ENCODE measurements around the gene SHB. TPM values are rescaled to one million over a fixed set of nuclear protein-coding genes. Genes with fewer than 3 reads are reported as not detected.
A peak's percentile ranks its signal among the peaks of the same experiment; 100 is the strongest.
"Not testable (repeated sequence)": the region's sequence is repeated elsewhere in the genome, so short reads cannot be mapped to it uniquely, and the experiment has no call there.

SHB gene
- total RNA-seq, 1 donor from 2014 or later = 18.5 TPM

GRCh38 chr9:37914701-37915358, 154.2 kb downstream of the SHB start:
- TF ChIP-seq, protein P1, sequence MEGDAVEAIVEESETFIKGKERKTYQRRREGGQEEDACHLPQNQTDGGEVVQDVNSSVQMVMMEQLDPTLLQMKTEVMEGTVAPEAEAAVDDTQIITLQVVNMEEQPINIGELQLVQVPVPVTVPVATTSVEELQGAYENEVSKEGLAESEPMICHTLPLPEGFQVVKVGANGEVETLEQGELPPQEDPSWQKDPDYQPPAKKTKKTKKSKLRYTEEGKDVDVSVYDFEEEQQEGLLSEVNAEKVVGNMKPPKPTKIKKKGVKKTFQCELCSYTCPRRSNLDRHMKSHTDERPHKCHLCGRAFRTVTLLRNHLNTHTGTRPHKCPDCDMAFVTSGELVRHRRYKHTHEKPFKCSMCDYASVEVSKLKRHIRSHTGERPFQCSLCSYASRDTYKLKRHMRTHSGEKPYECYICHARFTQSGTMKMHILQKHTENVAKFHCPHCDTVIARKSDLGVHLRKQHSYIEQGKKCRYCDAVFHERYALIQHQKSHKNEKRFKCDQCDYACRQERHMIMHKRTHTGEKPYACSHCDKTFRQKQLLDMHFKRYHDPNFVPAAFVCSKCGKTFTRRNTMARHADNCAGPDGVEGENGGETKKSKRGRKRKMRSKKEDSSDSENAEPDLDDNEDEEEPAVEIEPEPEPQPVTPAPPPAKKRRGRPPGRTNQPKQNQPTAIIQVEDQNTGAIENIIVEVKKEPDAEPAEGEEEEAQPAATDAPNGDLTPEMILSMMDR (IDR thresholded peaks at IDR 0.05; ENCODE audit: unreplicated experiment) = no peak
- H3K27ac Mint-ChIP-seq (ENCODE audit: unreplicated experiment) = no peak overlapping the region
- H3K27me3 Mint-ChIP-seq (ENCODE audit: unreplicated experiment) = peaks cover 8% of the 10 kb centered on the region
- no peak for DNase-seq (ENCODE audit: low spot score)
- H3K4me1 Mint-ChIP-seq (ENCODE audit: unreplicated experiment) = peaks cover 59% of the 10 kb centered on the region
- H3K36me3 Mint-ChIP-seq (ENCODE audit: low read depth, unreplicated experiment) = peaks cover 7% of the 10 kb centered on the region
- H3K9me3 Mint-ChIP-seq (ENCODE audit: unreplicated experiment) = no peaks in the 10 kb centered on the region
- no peak overlapping the region for H3K4me3 Mint-ChIP-seq (ENCODE audit: unreplicated experiment)

- TF ChIP-seq, protein P1 (IDR thresholded peaks at IDR 0.05; ENCODE audit: unreplicated experiment) = no peak
- Mint-ChIP-seq H3K4me1 (ENCODE audit: unreplicated experiment) (peaks cover 59% of the 10 kb centered on the region), H3K36me3 (ENCODE audit: low read depth, unreplicated experiment) (peaks cover 7% of the 10 kb centered on the region), H3K27me3 (ENCODE audit: unreplicated experiment) (peaks cover 8% of the 10 kb centered on the region), H3K27ac (ENCODE audit: unreplicated experiment) (no peak overlapping the region), H3K9me3 (ENCODE audit: unreplicated experiment) (no peaks in the 10 kb centered on the region), H3K4me3 (ENCODE audit: unreplicated experiment) (no peak overlapping the region)
- DNase-seq (ENCODE audit: low spot score) = no peak
These were observed 154.9 kb downstream of the SHB start for GRCh38 chr9:37914154-37914551.

DNA sequence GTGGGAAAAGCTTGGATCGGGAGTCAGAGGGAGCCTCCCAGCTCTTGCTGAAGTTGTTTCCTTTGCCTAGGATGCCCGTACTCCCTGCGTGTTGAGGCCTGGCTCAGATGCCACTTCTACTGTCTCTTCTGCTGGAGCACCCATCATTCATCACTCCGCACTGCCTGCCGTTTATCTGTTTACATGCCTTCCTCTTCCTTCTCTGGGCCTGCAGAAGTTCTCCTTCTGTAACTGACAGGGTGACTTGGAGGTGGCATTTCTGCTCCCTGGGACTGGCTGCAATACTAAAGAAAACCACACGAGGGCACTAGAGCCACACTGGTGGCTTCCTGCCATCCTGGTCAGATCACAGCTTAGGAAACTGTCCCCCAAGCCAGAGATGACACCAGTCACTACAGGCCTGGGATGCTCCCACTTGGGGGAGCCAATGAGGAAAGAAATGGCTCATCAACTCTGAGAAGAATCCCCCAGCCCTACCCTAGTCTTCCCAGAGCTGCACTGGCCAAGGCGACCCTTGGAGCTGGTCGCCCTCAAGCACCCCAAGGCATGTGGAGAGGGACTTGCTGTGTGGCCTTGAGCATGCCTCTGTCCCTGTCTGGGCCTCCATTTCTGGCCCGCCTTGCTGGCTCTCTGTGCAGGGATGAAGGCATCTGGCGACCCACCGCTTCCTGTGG, 155.4 kb downstream of the SHB start:
- H3K4me3 Mint-ChIP-seq (ENCODE audit: unreplicated experiment) = no peak overlapping the region
- peaks cover 6% of the 10 kb centered on the region for H3K27me3 Mint-ChIP-seq (ENCODE audit: unreplicated experiment)
- peaks cover 53% of the 10 kb centered on the region for H3K4me1 Mint-ChIP-seq (ENCODE audit: unreplicated experiment)
- peak; percentile 91 for DNase-seq (ENCODE audit: low spot score)
- no peaks in the 10 kb centered on the region for H3K9me3 Mint-ChIP-seq (ENCODE audit: unreplicated experiment)
- peaks cover 7% of the 10 kb centered on the region for H3K36me3 Mint-ChIP-seq (ENCODE audit: low read depth, unreplicated experiment)
- TF ChIP-seq, protein P1 (IDR thresholded peaks at IDR 0.05; ENCODE audit: unreplicated experiment) = peak; percentile 95
- no peak overlapping the region for H3K27ac Mint-ChIP-seq (ENCODE audit: unreplicated experiment)

DNA sequence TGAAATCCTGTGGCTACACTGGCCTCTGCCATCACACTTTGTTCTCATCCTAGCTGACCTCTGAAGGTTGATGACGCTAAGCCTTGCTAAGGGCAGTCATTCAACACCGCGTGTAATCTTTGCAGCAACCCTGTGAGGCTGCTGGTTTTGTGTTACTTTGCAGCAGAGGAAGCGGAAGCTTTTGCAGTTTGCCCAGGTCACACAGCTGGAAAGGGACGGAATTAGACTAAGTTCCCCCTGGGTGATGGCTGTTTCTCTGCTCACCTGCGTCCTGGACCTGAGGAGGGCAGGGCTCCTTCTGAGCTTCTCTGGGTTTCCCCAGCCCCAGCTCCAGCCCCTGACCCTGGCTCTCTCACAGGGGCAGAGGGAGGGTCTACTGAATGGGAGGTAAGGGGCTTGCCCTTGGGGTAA, 157.8 kb downstream of the SHB start:
- DNase-seq (ENCODE audit: low spot score) = no peak
- TF ChIP-seq, protein P1 (IDR thresholded peaks at IDR 0.05; ENCODE audit: unreplicated experiment) = no peak
- H3K27me3 Mint-ChIP-seq (ENCODE audit: unreplicated experiment) = peaks cover 3% of the 10 kb centered on the region
- H3K9me3 Mint-ChIP-seq (ENCODE audit: unreplicated experiment) = no peaks in the 10 kb centered on the region
- H3K4me1 Mint-ChIP-seq (ENCODE audit: unreplicated experiment) = peaks cover 30% of the 10 kb centered on the region
- no peak overlapping the region for H3K27ac Mint-ChIP-seq (ENCODE audit: unreplicated experiment)
- no peaks in the 10 kb centered on the region for H3K36me3 Mint-ChIP-seq (ENCODE audit: low read depth, unreplicated experiment)
- H3K4me3 Mint-ChIP-seq (ENCODE audit: unreplicated experiment) = no peak overlapping the region

- Mint-ChIP-seq H3K4me1 (ENCODE audit: unreplicated experiment) (peaks cover 20% of the 10 kb centered on the region), H3K36me3 (ENCODE audit: low read depth, unreplicated experiment) (no peaks in the 10 kb centered on the region), H3K4me3 (ENCODE audit: unreplicated experiment) (no peak overlapping the region), H3K27me3 (ENCODE audit: unreplicated experiment) (peaks cover 3% of the 10 kb centered on the region), H3K27ac (ENCODE audit: unreplicated experiment) (no peak overlapping the region), H3K9me3 (ENCODE audit: unreplicated experiment) (no peaks in the 10 kb centered on the region)
- no peak for DNase-seq (ENCODE audit: low spot score)
- TF ChIP-seq, protein P1 (IDR thresholded peaks at IDR 0.05; ENCODE audit: unreplicated experiment) = no peak
These were observed 158.8 kb downstream of the SHB start for GRCh38 chr9:37910271-37910670.

DNA sequence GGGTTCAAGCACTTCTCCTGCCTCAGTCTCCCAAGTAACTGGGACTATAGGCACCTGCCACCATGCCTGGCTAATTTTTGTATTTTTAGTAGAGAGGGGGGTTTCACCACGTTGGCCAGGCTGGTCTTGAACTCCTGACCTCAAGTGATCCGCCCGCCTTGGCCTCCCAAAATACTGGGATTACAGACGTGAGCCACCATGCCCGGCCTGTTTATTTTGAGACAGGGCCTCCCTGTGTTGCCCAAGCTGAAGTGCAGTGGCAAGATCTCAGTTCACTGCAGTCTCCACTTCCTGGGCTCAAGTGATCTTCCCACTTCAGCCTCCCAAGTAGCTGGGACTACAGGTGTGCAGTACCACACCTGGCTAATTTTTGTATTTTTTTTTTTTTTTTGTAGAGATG, 159.2 kb downstream of the SHB start:
- H3K4me3 Mint-ChIP-seq (ENCODE audit: unreplicated experiment); H3K9me3 Mint-ChIP-seq (ENCODE audit: unreplicated experiment); H3K27me3 Mint-ChIP-seq (ENCODE audit: unreplicated experiment); H3K36me3 Mint-ChIP-seq (ENCODE audit: low read depth, unreplicated experiment); DNase-seq (ENCODE audit: low spot score); H3K27ac Mint-ChIP-seq (ENCODE audit: unreplicated experiment): not testable (repeated sequence)
- H3K4me1 Mint-ChIP-seq (ENCODE audit: unreplicated experiment) = peaks cover 16% of the 10 kb centered on the region
